ENCODE measurements around the gene PLIN5.

The PLIN5 gene

GRCh38 chr19:4473763-4474513 is 61.1 kb downstream of the PLIN5 start:
- no peak for DNase-seq (ENCODE audit: extremely low read depth, insufficient read length)
- Histone ChIP-seq H3K36me3 (ENCODE audit: control insufficient read depth, insufficient read depth, low read length) (peaks cover 2% of the 10 kb centered on the region), H3K27me3 (replicated peaks; ENCODE audit: control insufficient read depth, insufficient read depth, low read length) (no peaks in the 10 kb centered on the region), H3K4me3 (replicated peaks; ENCODE audit: low read depth, low read length) (peak overlapping the region; percentile 82)
- TF ChIP-seq, protein P1, sequence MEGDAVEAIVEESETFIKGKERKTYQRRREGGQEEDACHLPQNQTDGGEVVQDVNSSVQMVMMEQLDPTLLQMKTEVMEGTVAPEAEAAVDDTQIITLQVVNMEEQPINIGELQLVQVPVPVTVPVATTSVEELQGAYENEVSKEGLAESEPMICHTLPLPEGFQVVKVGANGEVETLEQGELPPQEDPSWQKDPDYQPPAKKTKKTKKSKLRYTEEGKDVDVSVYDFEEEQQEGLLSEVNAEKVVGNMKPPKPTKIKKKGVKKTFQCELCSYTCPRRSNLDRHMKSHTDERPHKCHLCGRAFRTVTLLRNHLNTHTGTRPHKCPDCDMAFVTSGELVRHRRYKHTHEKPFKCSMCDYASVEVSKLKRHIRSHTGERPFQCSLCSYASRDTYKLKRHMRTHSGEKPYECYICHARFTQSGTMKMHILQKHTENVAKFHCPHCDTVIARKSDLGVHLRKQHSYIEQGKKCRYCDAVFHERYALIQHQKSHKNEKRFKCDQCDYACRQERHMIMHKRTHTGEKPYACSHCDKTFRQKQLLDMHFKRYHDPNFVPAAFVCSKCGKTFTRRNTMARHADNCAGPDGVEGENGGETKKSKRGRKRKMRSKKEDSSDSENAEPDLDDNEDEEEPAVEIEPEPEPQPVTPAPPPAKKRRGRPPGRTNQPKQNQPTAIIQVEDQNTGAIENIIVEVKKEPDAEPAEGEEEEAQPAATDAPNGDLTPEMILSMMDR (IDR thresholded peaks at IDR 0.05; ENCODE audit: insufficient read depth, low read length, poor library complexity, severe bottlenecking) = no peak

DNA sequence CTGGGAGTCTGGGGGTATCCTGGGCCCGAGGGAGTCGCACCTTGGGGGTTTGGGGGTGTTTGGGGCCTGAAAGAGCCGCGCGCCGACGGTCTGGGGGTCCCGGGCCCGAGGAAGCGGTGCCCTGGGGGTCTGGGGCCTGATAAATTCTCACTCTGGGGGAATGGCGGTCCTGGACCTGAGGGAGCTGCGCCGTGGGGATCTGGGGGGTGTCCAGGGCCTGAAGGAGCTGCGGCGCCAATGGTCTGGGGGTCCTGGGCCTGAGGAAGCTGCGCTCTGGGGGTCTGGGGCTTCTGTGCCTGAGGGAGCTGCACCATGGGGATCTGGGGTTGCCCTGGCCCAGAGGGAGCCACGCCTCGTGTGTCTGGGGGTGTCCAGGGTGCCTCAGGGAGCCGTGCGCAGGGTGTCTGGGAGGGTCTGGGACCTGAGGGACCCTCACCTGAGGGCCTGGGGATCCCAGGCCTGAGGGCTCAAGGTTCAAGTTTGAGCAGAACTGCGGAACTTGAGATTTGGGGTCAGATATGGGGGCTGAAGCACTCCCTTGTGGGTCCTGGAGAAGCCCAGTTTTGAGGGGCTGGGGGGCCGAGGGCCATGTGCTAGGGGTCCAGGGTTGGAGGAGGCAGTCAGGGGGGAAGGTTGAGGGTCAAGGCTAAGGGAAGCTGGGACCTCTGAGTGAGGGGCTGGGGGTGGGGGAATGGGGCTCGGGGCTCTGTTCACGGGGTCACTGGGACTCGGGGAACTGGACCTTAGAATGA is 61.8 kb downstream of the PLIN5 start:
- Histone ChIP-seq H3K36me3 (ENCODE audit: control insufficient read depth, insufficient read depth, low read length) (peaks cover 2% of the 10 kb centered on the region), H3K4me3 (replicated peaks; ENCODE audit: low read depth, low read length) (peak overlapping the region; percentile 82), H3K27me3 (replicated peaks; ENCODE audit: control insufficient read depth, insufficient read depth, low read length) (no peaks in the 10 kb centered on the region)
- DNase-seq (ENCODE audit: extremely low read depth, insufficient read length) = no peak
- TF ChIP-seq, protein P1 (IDR thresholded peaks at IDR 0.05; ENCODE audit: insufficient read depth, low read length, poor library complexity, severe bottlenecking) = no peak

All from GM06990 (cell line).